K562 (cell line): Measurements from ENCODE around the gene ADAM33. TPM values are rescaled to one million over a fixed set of nuclear protein-coding genes. Genes with fewer than 3 reads are reported as not detected.

ENCODE experiments used
- ATAC-seq: fragments of 200-7000 bp; cut with Tn5 transposase; 3 replicates; pipeline ENCODE4 v1.9.1; 2020; ENCODE audit warnings: moderate library complexity
- BruUV-seq: library from RNA; stranded (reverse); fragments of 400-500 nt; replicated peaks from 2 replicates; lab custom pipeline; 2021; lab: Mats Ljungman, UMichigan
- CTCF ChIA-PET: fragments of 300-600 bp; formaldehyde crosslinking; extraction: SDS; loops from one replicate; lab custom pipeline; 2021; ENCODE audit warnings: low intra/inter-chr PET ratio; lab: Yijun Ruan, JAX
- POLR2A ChIA-PET: fragments of 300-600, 350-650 bp; sonication (Branson Sonifier 250); formaldehyde crosslinking; extraction: SDS; loops from one replicate; lab custom pipeline; 2021; ENCODE audit warnings: antibody characterized with exemption, inconsistent platforms; lab: Yijun Ruan, JAX
- DNase-seq, 4 experiments: peaks; one replicate each; pipeline versions ENCODE4 v3.0.0 to v3.0.0-alpha.2; 2011 to 2018; ENCODE audit warnings: low spot score in 3 of 4, mixed read lengths in 3 of 4; ENCODE audit errors: extremely low read depth in 1 of 4
- FAIRE-seq: peaks from 2 replicates; lab custom pipeline; 2011; peaks lifted over from hg19 to GRCh38; lab: Jason Lieb, UNC
- H2AFZ ChIP-seq: 2 replicates; pipeline ENCODE4 v1.6.0; 2011; ENCODE audit warnings: low read depth, low read length, control low read depth, inconsistent platforms
- H3K27ac ChIP-seq: fragments of 200-600 bp; 3 replicates; pipeline ENCODE4 v1.8.0; 2011; ENCODE audit warnings: low read depth, mild to moderate bottlenecking, control low read depth, inconsistent platforms, low read length, moderate library complexity, mixed read lengths; ENCODE audit errors: extremely low read depth
- H3K27me3 ChIP-seq, 2 experiments: fragments of 300-600 bp in 1 of 2; 2 replicates in 1 of 2; 3 replicates in 1 of 2; pipeline versions ENCODE4 v1.6.0 to v1.8.0; 2011; ENCODE audit warnings: inconsistent platforms in 2 of 2, low read length in 2 of 2, mild to moderate bottlenecking in 1 of 2, mixed read lengths in 1 of 2, moderate library complexity in 1 of 2; ENCODE audit not compliant: control insufficient read depth in 2 of 2, insufficient read depth in 2 of 2
- H3K36me3 ChIP-seq: fragments of 300-600 bp; 3 replicates; pipeline ENCODE4 v1.8.0; 2011; ENCODE audit warnings: mild to moderate bottlenecking, low read length, inconsistent platforms; ENCODE audit not compliant: control insufficient read depth, insufficient read depth
- H3K4me1 ChIP-seq, 2 experiments: fragments of 200-600 bp in 1 of 2; replicated peaks in 1 of 2; 2 replicates in 1 of 2; 3 replicates in 1 of 2; pipeline versions ENCODE4 v1.5.1 to v1.8.0; 2011; ENCODE audit warnings: inconsistent platforms in 2 of 2, low read length in 2 of 2, mild to moderate bottlenecking in 1 of 2, mixed read lengths in 1 of 2, moderate library complexity in 1 of 2; ENCODE audit not compliant: control insufficient read depth in 2 of 2, insufficient read depth in 2 of 2
- H3K4me2 ChIP-seq: 2 replicates; pipeline ENCODE4 v1.6.1; 2011; ENCODE audit warnings: low read length, control low read depth, inconsistent platforms, mixed read lengths; ENCODE audit not compliant: insufficient read depth
- H3K4me3 ChIP-seq: fragments of 200-600 bp; sonication (generic), shearing (Covaris generic); 2 replicates; pipeline ENCODE4 v1.5.1; 2016; ENCODE audit warnings: control low read depth, inconsistent platforms
- H3K79me2 ChIP-seq: fragments of 200-600 bp; 3 replicates; pipeline ENCODE4 v1.8.0; 2011; ENCODE audit warnings: low read length, inconsistent platforms; ENCODE audit not compliant: control insufficient read depth, insufficient read depth
- H3K9ac ChIP-seq, 2 experiments: 2 replicates each; pipeline versions ENCODE4 v1.6.0 to v1.6.1; 2011; ENCODE audit warnings: low read depth in 2 of 2, low read length in 2 of 2, control low read depth in 1 of 2, inconsistent platforms in 1 of 2, mild to moderate bottlenecking in 1 of 2, mixed read lengths in 1 of 2; ENCODE audit not compliant: insufficient read depth in 1 of 2
- H3K9me1 ChIP-seq: one replicate; pipeline ENCODE4 v1.6.0; 2011; ENCODE audit warnings: inconsistent platforms, mild to moderate bottlenecking, low read length, moderate library complexity; ENCODE audit not compliant: control insufficient read depth, insufficient read depth
- H3K9me3 ChIP-seq: replicated peaks from 2 replicates; pipeline ENCODE4 v1.5.1; 2011; ENCODE audit warnings: low read depth, low read length, inconsistent platforms; ENCODE audit not compliant: control insufficient read depth, insufficient read depth
- H4K20me1 ChIP-seq: replicated peaks from 2 replicates; pipeline ENCODE4 v1.6.1; 2011; ENCODE audit warnings: low read length, inconsistent platforms, mixed read lengths; ENCODE audit not compliant: control insufficient read depth, insufficient read depth
- CXXC5 ChIP-seq: fragments of 250-450 bp; sonication (Bioruptor Pico); IDR thresholded peaks from 2 replicates; pipeline ENCODE4 v1.8.0; 2022; ENCODE audit warnings: inconsistent platforms, mild to moderate bottlenecking, moderate library complexity
- E2F4 ChIP-seq: sonication (generic); formaldehyde crosslinking; IDR thresholded peaks from 2 replicates; pipeline ENCODE4 v1.8.0; 2022; ENCODE audit warnings: mild to moderate bottlenecking, low read depth, missing genetic modification reagents
- EWSR1 ChIP-seq: fragments of 450-650 bp; IDR thresholded peaks from 2 replicates; pipeline ENCODE4 v1.6.1; 2018; ENCODE audit warnings: borderline replicate concordance, mild to moderate bottlenecking, low read depth, moderate library complexity; ENCODE audit not compliant: partially characterized antibody
- MAFG ChIP-seq: fragments of 450-650 bp; conservative IDR thresholded peaks from 2 replicates; pipeline ENCODE4 v1.6.1; 2016; ENCODE audit warnings: missing genetic modification characterization, missing compliant biosample characterization
- MAX ChIP-seq: sonication (generic); formaldehyde crosslinking; IDR thresholded peaks from 2 replicates; pipeline ENCODE4 v1.9.0; 2022; ENCODE audit warnings: mild to moderate bottlenecking, missing genetic modification reagents
- NR0B1 ChIP-seq: fragments of 450-650 bp; IDR thresholded peaks from one replicate; pipeline ENCODE4 v1.6.1; 2018; ENCODE audit warnings: mild to moderate bottlenecking, moderate library complexity; ENCODE audit not compliant: partially characterized antibody
- PHB2 ChIP-seq: fragments of 450-650 bp; IDR thresholded peaks from 2 replicates; pipeline ENCODE4 v1.6.1; 2017; ENCODE audit warnings: low read depth
- STAG1 ChIP-seq: sonication (generic); formaldehyde crosslinking; IDR thresholded peaks from 2 replicates; pipeline ENCODE4 v1.5.0; 2020; ENCODE audit warnings: missing genetic modification reagents, borderline replicate concordance
- TCF15 ChIP-seq: fragments of 250-450 bp; sonication (Bioruptor Pico); IDR thresholded peaks from 2 replicates; pipeline ENCODE4 v1.8.0; 2022; ENCODE audit warnings: moderate library complexity, mild to moderate bottlenecking, inconsistent platforms
- ZNF224 ChIP-seq: sonication (generic); formaldehyde crosslinking; IDR thresholded peaks from 2 replicates; pipeline ENCODE4 v1.8.0; 2022; ENCODE audit warnings: mild to moderate bottlenecking, missing genetic modification reagents
- ZNF274 ChIP-seq: IDR thresholded peaks from 2 replicates; pipeline ENCODE4 v1.6.1; 2011; ENCODE audit warnings: low read depth, mild to moderate bottlenecking, low read length, moderate library complexity, borderline replicate concordance
- ZNF3 ChIP-seq: fragments of 250-450 bp; sonication (Bioruptor Pico); IDR thresholded peaks from 2 replicates; pipeline ENCODE4 v1.5.0; 2021; ENCODE audit warnings: mild to moderate bottlenecking, moderate library complexity
- WGBS: fragments of 100-300 bp; shearing (Covaris generic); methylation state at CpG from one replicate; pipeline ENCODE4 v1.1.6; 2016; ENCODE audit warnings: low coverage, mixed read lengths; ENCODE audit not compliant: insufficient coverage; ENCODE audit errors: missing lambda C conversion rate; 5-methylcytosine and 5-hydroxymethylcytosine counted together
- in situ Hi-C: fragments of 300-500 bp; cut with MboI; formaldehyde crosslinking; loops from 4 replicates; pipeline ENCODE4 v1.15.0; 2018; ENCODE audit warnings: inconsistent platforms, mixed read lengths
- intact Hi-C: fragments of 100-400 bp; cut with micrococcal nuclease; formaldehyde crosslinking; loops from 2 replicates; pipeline ENCODE4 v1.14.2; 2022
- polyA plus RNA-seq, 8 experiments: library from polyadenylated mRNA; depleted of rRNA in 4 of 8; stranded (reverse) in 5 of 8; unstranded in 3 of 8; fragments of >200 nt; fragmentation: Nextera tagmentation in 2 of 8; fragmentation: Illumina TruSeq in 1 of 8; extraction: Ambion mirVana in 2 of 8; extraction: Trizol in 1 of 8; gene quantifications; 2 replicates each; pipeline versions ENCODE4 v1.2.1 to v1.2.3, GENCODE V29; 2011 to 2014; ENCODE audit warnings: inconsistent platforms in 1 of 8, missing spikeins in 1 of 8
- total RNA-seq, 7 experiments: library from RNA; depleted of rRNA in 6 of 7; stranded (reverse); fragments of >200 nt in 6 of 7; fragmentation: Illumina TruSeq in 2 of 7; extraction: Trizol in 2 of 7; gene quantifications; 2 replicates each; pipeline versions ENCODE4 v1.2.1 to v1.2.3, GENCODE V29; 2011 to 2021; ENCODE audit warnings: low replicate concordance in 1 of 7

ADAM33 gene
- total and polyA plus RNA-seq, 9 of the 15 experiments (the other 6 are each of a cell fraction or from before 2014, with no cell fraction given), result not detected

- Histone ChIP-seq H3K4me2 (no peak overlapping the region), H3K36me3 (no peaks in the 10 kb centered on the region), H2AFZ (no peak overlapping the region), H3K9ac (no peak overlapping the region), H3K4me1 (no peaks in the 10 kb centered on the region), H3K79me2 (no peaks in the 10 kb centered on the region), H3K9me3 (no peaks in the 10 kb centered on the region), H4K20me1 (no peaks in the 10 kb centered on the region), H3K4me3 (no peak overlapping the region), H3K27me3 (no peaks in the 10 kb centered on the region), H3K27ac (no peak overlapping the region), H3K9me1 (no peaks in the 10 kb centered on the region)
- TF ChIP-seq MAFG (no peak), PHB2 (no peak), STAG1 (CRISPR knock-in tag) (no peak)
- intact Hi-C loops (no loop called here), in situ Hi-C loops (no loop called here)
- BruUV-seq, result no TSS peak
- 92% methylated on average over 8 of the region's 8 CpGs for WGBS
- POLR2A ChIA-PET, result interaction anchor here (0.7 kb wide), 1 partner anchor 9 kb away, joined by 3 read pairs; no protein-coding TSS in a partner anchor
- CTCF ChIA-PET, result interaction anchor here (0.6 kb wide), 1 partner anchor 285 kb away, joined by 3 read pairs; no protein-coding TSS in a partner anchor
- DNase-seq, result no peak
- no peak for ATAC-seq
- FAIRE-seq, result no peak
Measured at GRCh38 chr20:3630429-3630828, 51.4 kb downstream of the ADAM33 start.

GRCh38 chr20:3629893-3630292, 51.9 kb downstream of the ADAM33 start:
- H3K4me1 ChIP-seq, result no peaks in the 10 kb centered on the region
- H3K36me3 ChIP-seq, result no peaks in the 10 kb centered on the region
- H3K9ac ChIP-seq, result no peak overlapping the region
- no peak for DNase-seq
- 19% methylated on average over 2 of the region's 2 CpGs for WGBS
- BruUV-seq, result no TSS peak
- in situ Hi-C loops, result no loop called here
- CTCF ChIA-PET, result no interaction called here
- H3K79me2 ChIP-seq, result no peaks in the 10 kb centered on the region
- no peak overlapping the region for H3K4me2 ChIP-seq
- no peak for FAIRE-seq
- no peaks in the 10 kb centered on the region for H3K9me3 ChIP-seq
- H3K4me3 ChIP-seq, result no peak overlapping the region
- no peaks in the 10 kb centered on the region for H3K9me1 ChIP-seq
- POLR2A ChIA-PET, result no interaction called here
- H2AFZ ChIP-seq, result no peak overlapping the region
- H4K20me1 ChIP-seq, result no peaks in the 10 kb centered on the region
- H3K27ac ChIP-seq, result no peak overlapping the region
- H3K27me3 ChIP-seq, result no peaks in the 10 kb centered on the region
- no peak for ATAC-seq
- intact Hi-C loops, result loop anchor here (10.0 kb wide), 1 partner anchor 65 kb away; no protein-coding TSS in a partner anchor
- TF ChIP-seq MAX (CRISPR knock-in tag) (no peak), EWSR1 (no peak), ZNF224 (no peak), TCF15 (CRISPR knock-in tag) (no peak), NR0B1 (no peak), CXXC5 (CRISPR knock-in tag) (no peak), ZNF274 (no peak), E2F4 (no peak), ZNF3 (CRISPR knock-in tag) (no peak)
